OCI-LY7 (cell line): ENCODE data around the gene PPP2R2B.

Experiments
- CTCF ChIP-seq: fragments of 200-600 bp; sonication (generic); conservative IDR thresholded peaks from 2 replicates; pipeline ENCODE4 v1.5.1; 2014; ENCODE audit warnings: mild to moderate bottlenecking, antibody characterized with exemption, low read length, moderate library complexity, mixed read lengths
- EZH2phosphoT487 ChIP-seq: fragments of 200-600 bp; sonication (generic); IDR thresholded peaks from 2 replicates; pipeline ENCODE4 v1.6.1; 2018; ENCODE audit warnings: low read depth, borderline replicate concordance, mild to moderate bottlenecking, mixed run types, antibody characterized with exemption, low read length, moderate library complexity, mixed read lengths

- TF ChIP-seq CTCF = no peak
- TF ChIP-seq EZH2phosphoT487 = no peak
Observed at GRCh38 chr5:146564007-146564762, 314.4 kb downstream of the PPP2R2B start.
